Mucosa of rectum (tissue), 2 donors: ENCODE measurements around the gene KRTAP10-7.

Experiments used
- H3K27ac ChIP-seq, 2 donors: one replicate each; pipeline ENCODE4 v1.7.0; 2013; ENCODE audit warnings: inconsistent platforms in 2 of 2, low read depth in 2 of 2, low read length in 2 of 2
- H3K27me3 ChIP-seq, 2 donors: one replicate each; pipeline ENCODE4 v1.7.0; 2013; ENCODE audit warnings: low read length in 2 of 2; ENCODE audit not compliant: control insufficient read depth in 2 of 2, insufficient read depth in 2 of 2
- H3K36me3 ChIP-seq, 2 donors: one replicate each; pipeline ENCODE4 v1.7.0; 2013; ENCODE audit warnings: low read length in 2 of 2; ENCODE audit not compliant: control insufficient read depth in 2 of 2, insufficient read depth in 2 of 2
- H3K4me1 ChIP-seq, 2 donors: one replicate each; pipeline ENCODE4 v1.7.0; 2013; ENCODE audit warnings: low read length in 2 of 2, mild to moderate bottlenecking in 1 of 2; ENCODE audit not compliant: control insufficient read depth in 2 of 2, insufficient read depth in 2 of 2
- H3K4me3 ChIP-seq, 2 donors: one replicate each; pipeline ENCODE4 v1.7.0; 2013; ENCODE audit warnings: low read length in 2 of 2
- H3K9ac ChIP-seq, 2 donors: one replicate each; pipeline ENCODE4 v1.7.0; 2013; ENCODE audit warnings: low read length in 2 of 2, low read depth in 1 of 2, mild to moderate bottlenecking in 1 of 2
- H3K9me3 ChIP-seq, 2 donors: one replicate each; pipeline ENCODE4 v1.7.0; 2013; ENCODE audit warnings: low read length in 2 of 2; ENCODE audit not compliant: control insufficient read depth in 2 of 2
- donor health status: healthy.
- donor health status: Normal muscosa, but diverticular disease.

Gene KRTAP10-7

GRCh38 chr21:44647222-44647552 is 46.8 kb downstream of the KRTAP10-7 start:
- H3K9me3 ChIP-seq = peaks cover 0 to 5% of the 10 kb centered on the region in 2 donors
- no peaks in the 10 kb centered on the region for H3K27me3 ChIP-seq
- no peaks in the 10 kb centered on the region for H3K4me1 ChIP-seq
- H3K36me3 ChIP-seq = no peaks in the 10 kb centered on the region
- no peak overlapping the region for H3K27ac ChIP-seq
- H3K9ac ChIP-seq = no peak overlapping the region
- no peak overlapping the region for H3K4me3 ChIP-seq

GRCh38 chr21:44648557-44649311 is 48.3 kb downstream of the KRTAP10-7 start:
- Histone ChIP-seq H3K4me3 (no peak overlapping the region), H3K36me3 (no peaks in the 10 kb centered on the region), H3K9me3 (peaks cover 0 to 5% of the 10 kb centered on the region in 2 donors), H3K4me1 (no peaks in the 10 kb centered on the region), H3K27ac (no peak overlapping the region), H3K27me3 (no peaks in the 10 kb centered on the region), H3K9ac (no peak overlapping the region)

GRCh38 chr21:44649521-44650100 is 49.2 kb downstream of the KRTAP10-7 start:
- Histone ChIP-seq H3K27me3 (no peaks in the 10 kb centered on the region), H3K9ac (no peak overlapping the region), H3K4me1 (no peaks in the 10 kb centered on the region), H3K27ac (no peak overlapping the region), H3K9me3 (peaks cover 0 to 5% of the 10 kb centered on the region in 2 donors), H3K36me3 (no peaks in the 10 kb centered on the region), H3K4me3 (no peak overlapping the region)

GRCh38 chr21:44650265-44650972 is 50.0 kb downstream of the KRTAP10-7 start:
- Histone ChIP-seq H3K9me3 (no peaks in the 10 kb centered on the region), H3K36me3 (no peaks in the 10 kb centered on the region), H3K4me3 (no peak overlapping the region), H3K27ac (no peak overlapping the region), H3K9ac (no peak overlapping the region), H3K4me1 (no peaks in the 10 kb centered on the region), H3K27me3 (no peaks in the 10 kb centered on the region)

- no peak overlapping the region for H3K4me3 ChIP-seq
Measured at GRCh38 chr21:44650973-44651675, 50.7 kb downstream of the KRTAP10-7 start.

More at GRCh38 chr21:44650973-44651675, 50.7 kb downstream of the KRTAP10-7 start:
- Histone ChIP-seq H3K36me3 (no peaks in the 10 kb centered on the region), H3K9me3 (no peaks in the 10 kb centered on the region), H3K27me3 (no peaks in the 10 kb centered on the region), H3K27ac (no peak overlapping the region), H3K4me1 (no peaks in the 10 kb centered on the region), H3K9ac (no peak overlapping the region)
